ENCODE results near the gene RAB40C. TPM values are rescaled to one million over a fixed set of nuclear protein-coding genes. Genes with fewer than 3 reads are reported as not detected.
A peak's percentile ranks its signal among the peaks of the same experiment; 100 is the strongest.

RAB40C gene
- total RNA-seq, 1 experiment from 2014 or later, result 17.7 TPM

- POLR2A ChIA-PET, result interaction anchor here (1.7 kb wide), 1 partner anchor 10 kb away, joined by 15 read pairs; the partner anchor contains the start of gene METTL26
- CTCF ChIA-PET, result no interaction called here
Measured at GRCh38 chr16:646679-647172, 56.9 kb downstream of the RAB40C start.

DNA sequence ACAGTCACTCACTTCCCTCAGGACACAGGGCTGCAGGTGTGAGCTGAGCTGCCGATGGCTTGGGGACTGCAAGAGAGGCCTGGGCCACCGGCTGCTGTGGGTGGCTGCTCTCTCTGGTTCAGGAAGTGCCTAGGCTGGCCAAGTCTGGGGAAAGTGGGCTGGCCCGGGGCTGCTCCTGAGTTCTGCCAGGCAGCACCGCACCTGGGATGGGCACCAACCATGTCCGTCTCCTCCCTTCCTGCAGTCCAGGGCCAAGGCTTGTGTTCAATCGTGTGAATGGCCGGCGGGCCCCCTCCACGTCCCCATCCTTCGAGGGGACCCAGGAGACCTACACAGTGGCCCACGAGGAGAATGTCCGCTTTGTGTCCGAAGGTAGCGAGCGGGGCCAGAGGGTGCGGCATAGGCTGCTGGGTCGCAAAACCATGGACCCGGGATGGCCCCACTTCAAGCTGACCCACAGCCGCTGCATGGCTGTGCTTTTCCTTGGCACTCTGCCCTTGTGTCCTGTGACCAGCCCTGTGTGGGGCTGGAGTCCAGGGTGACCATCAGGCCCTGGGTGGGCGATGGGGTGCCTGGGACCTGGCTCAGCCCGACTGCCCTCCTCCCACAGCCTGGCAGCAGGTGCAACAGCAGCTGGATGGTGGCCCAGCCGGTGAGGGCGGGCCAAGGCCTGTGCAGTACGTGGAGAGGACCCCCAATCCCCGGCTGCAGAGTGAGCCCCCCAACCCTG lies 57.5 kb downstream of the RAB40C start:
- H3K36me3 Mint-ChIP-seq (ENCODE audit: insufficient read depth, unreplicated experiment), result peaks cover 35% of the 10 kb centered on the region
- peaks cover 17% of the 10 kb centered on the region for H3K4me1 Mint-ChIP-seq (ENCODE audit: insufficient read depth, unreplicated experiment)
- no peak overlapping the region for H3K27ac Mint-ChIP-seq (ENCODE audit: low read depth, unreplicated experiment)
- H3K27me3 Mint-ChIP-seq (ENCODE audit: insufficient read depth, unreplicated experiment), result no peaks in the 10 kb centered on the region
- H3K9me3 Mint-ChIP-seq (ENCODE audit: unreplicated experiment), result no peaks in the 10 kb centered on the region
- peak overlapping the region; percentile 38 for H3K4me3 Mint-ChIP-seq (ENCODE audit: unreplicated experiment)
- intact Hi-C loops (cut with micrococcal nuclease), result no loop called here
- no peak for TF ChIP-seq CTCF (IDR thresholded peaks at IDR 0.05; ENCODE audit: unreplicated experiment)
- ChIA-PET POLR2A (interaction anchor here (0.9 to 2.8 kb wide), 9 partner anchors 10 to 68 kb away, joined by 3 to 17 read pairs (median 6); partner anchors contain the start of genes JMJD8, METTL26, RAB40C and RHOT2), CTCF (interaction anchor here (0.5 to 1.4 kb wide), 8 partner anchors 12 to 77 kb away, joined by 3 to 7 read pairs (median 3); partner anchors contain the start of gene WDR24)
- no TSS peak for BruUV-seq (replicated peaks)
- DNase-seq (ENCODE audit: unreplicated experiment), result no peak

More at GRCh38 chr16:646679-647172, 56.9 kb downstream of the RAB40C start:
- H3K27ac Mint-ChIP-seq (ENCODE audit: low read depth, unreplicated experiment), result no peak overlapping the region
- no peaks in the 10 kb centered on the region for H3K9me3 Mint-ChIP-seq (ENCODE audit: unreplicated experiment)
- BruUV-seq (replicated peaks), result no TSS peak
- H3K27me3 Mint-ChIP-seq (ENCODE audit: insufficient read depth, unreplicated experiment), result no peaks in the 10 kb centered on the region
- peaks cover 35% of the 10 kb centered on the region for H3K36me3 Mint-ChIP-seq (ENCODE audit: insufficient read depth, unreplicated experiment)
- intact Hi-C loops (cut with micrococcal nuclease), result no loop called here
- no peak for TF ChIP-seq CTCF (IDR thresholded peaks at IDR 0.05; ENCODE audit: unreplicated experiment)
- no peak for DNase-seq (ENCODE audit: unreplicated experiment)
- peak overlapping the region; percentile 38 for H3K4me3 Mint-ChIP-seq (ENCODE audit: unreplicated experiment)
- peaks cover 17% of the 10 kb centered on the region for H3K4me1 Mint-ChIP-seq (ENCODE audit: insufficient read depth, unreplicated experiment)

- peaks cover 32% of the 10 kb centered on the region for H3K36me3 Mint-ChIP-seq (ENCODE audit: insufficient read depth, unreplicated experiment)
- peak; percentile 62 for TF ChIP-seq CTCF (IDR thresholded peaks at IDR 0.05; ENCODE audit: unreplicated experiment)
- H3K27ac Mint-ChIP-seq (ENCODE audit: low read depth, unreplicated experiment), result peak overlapping the region; percentile 88
- H3K9me3 Mint-ChIP-seq (ENCODE audit: unreplicated experiment), result no peaks in the 10 kb centered on the region
- H3K4me1 Mint-ChIP-seq (ENCODE audit: insufficient read depth, unreplicated experiment), result peaks cover 17% of the 10 kb centered on the region
- peak overlapping the region; percentile 74 for H3K4me3 Mint-ChIP-seq (ENCODE audit: unreplicated experiment)
- DNase-seq (ENCODE audit: unreplicated experiment), result peak; percentile 63
- intact Hi-C loops (cut with micrococcal nuclease), result loop anchor here (2.0 kb wide), 1 partner anchor 59 kb away; no protein-coding TSS in a partner anchor
- ChIA-PET CTCF (interaction anchor here (0.5 to 1.4 kb wide), 13 partner anchors 11 to 647 kb away, joined by 3 to 7 read pairs (median 3); partner anchors contain the start of gene WDR24), POLR2A (interaction anchor here (0.6 to 2.8 kb wide), 12 partner anchors 11 to 78 kb away, joined by 3 to 17 read pairs (median 4); partner anchors contain the start of genes CCDC78, JMJD8, METTL26 and RAB40C)
- no peaks in the 10 kb centered on the region for H3K27me3 Mint-ChIP-seq (ENCODE audit: insufficient read depth, unreplicated experiment)
- TSS peak; percentile 17 for BruUV-seq (replicated peaks)
Measured at GRCh38 chr16:648071-648780, 58.4 kb downstream of the RAB40C start.

Data from MCF 10A (cell line).